ENCODE results near the gene ANKRD28. TPM values are rescaled to one million over a fixed set of nuclear protein-coding genes. Genes with fewer than 3 reads are reported as not detected.

Gene ANKRD28
- total RNA-seq, 2 experiments from 2014 or later, result 52.9 to 59.9 TPM

GRCh38 chr3:15703346-15703745 lies 94.4 kb downstream of the ANKRD28 start:
- POLR2A ChIA-PET, result interaction anchor here (0.6 to 0.7 kb wide), 3 partner anchors 47 to 109 kb away, joined by 3 read pairs; no protein-coding TSS in a partner anchor

DNA sequence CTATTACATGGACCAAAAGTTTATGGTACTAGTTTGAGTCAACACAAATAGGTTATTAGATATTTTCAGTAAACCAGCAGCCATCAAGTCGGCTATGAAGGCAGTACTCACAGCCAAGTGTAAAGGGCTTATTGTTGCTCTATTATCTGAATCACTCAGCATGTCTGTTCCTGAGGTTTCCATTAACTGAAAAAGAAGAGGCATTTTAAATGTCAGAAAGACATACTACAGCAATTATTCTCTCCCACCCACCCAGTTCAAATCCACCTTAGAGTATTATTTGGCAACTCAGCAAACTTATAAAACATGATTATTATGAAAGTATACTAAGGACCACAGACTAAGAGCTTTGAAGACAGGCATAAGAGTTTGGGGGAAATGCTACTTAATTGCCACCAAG lies 103.2 kb downstream of the ANKRD28 start:
- TF ChIP-seq EZH2phosphoT487 (IDR thresholded peaks at IDR 0.05; ENCODE audit: borderline replicate concordance, low read depth, low read length), result no peak
- TF ChIP-seq, protein P1, sequence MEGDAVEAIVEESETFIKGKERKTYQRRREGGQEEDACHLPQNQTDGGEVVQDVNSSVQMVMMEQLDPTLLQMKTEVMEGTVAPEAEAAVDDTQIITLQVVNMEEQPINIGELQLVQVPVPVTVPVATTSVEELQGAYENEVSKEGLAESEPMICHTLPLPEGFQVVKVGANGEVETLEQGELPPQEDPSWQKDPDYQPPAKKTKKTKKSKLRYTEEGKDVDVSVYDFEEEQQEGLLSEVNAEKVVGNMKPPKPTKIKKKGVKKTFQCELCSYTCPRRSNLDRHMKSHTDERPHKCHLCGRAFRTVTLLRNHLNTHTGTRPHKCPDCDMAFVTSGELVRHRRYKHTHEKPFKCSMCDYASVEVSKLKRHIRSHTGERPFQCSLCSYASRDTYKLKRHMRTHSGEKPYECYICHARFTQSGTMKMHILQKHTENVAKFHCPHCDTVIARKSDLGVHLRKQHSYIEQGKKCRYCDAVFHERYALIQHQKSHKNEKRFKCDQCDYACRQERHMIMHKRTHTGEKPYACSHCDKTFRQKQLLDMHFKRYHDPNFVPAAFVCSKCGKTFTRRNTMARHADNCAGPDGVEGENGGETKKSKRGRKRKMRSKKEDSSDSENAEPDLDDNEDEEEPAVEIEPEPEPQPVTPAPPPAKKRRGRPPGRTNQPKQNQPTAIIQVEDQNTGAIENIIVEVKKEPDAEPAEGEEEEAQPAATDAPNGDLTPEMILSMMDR (conservative IDR thresholded peaks at IDR 0.05; ENCODE audit: low read length), result no peak
- Histone ChIP-seq H3K4me1 (ENCODE audit: insufficient read depth, low read length, poor library complexity, severe bottlenecking) (no peaks in the 10 kb centered on the region), H3K27ac (ENCODE audit: low read depth, low read length, poor library complexity, severe bottlenecking) (no peak overlapping the region), H2AFZ (ENCODE audit: low read length) (no peak overlapping the region), H3K4me2 (ENCODE audit: low read length) (no peak overlapping the region), H3K9me3 (ENCODE audit: low read length) (no peaks in the 10 kb centered on the region), H3K9me2 (ENCODE audit: insufficient read depth, low read length) (no peaks in the 10 kb centered on the region), H3K79me2 (ENCODE audit: insufficient read depth, low read depth, low read length) (no peaks in the 10 kb centered on the region), H4K20me1 (ENCODE audit: insufficient read depth, low read length) (no peaks in the 10 kb centered on the region), H3K36me3 (ENCODE audit: insufficient read depth, low read length) (peaks cover 49% of the 10 kb centered on the region), H3K4me3 (ENCODE audit: low read depth, low read length, poor library complexity, severe bottlenecking) (no peak overlapping the region)
- no TSS peak for BruUV-seq (replicated peaks)
- CTCF ChIA-PET (ENCODE audit: unreplicated experiment), result no interaction called here
- no peak for DNase-seq (ENCODE audit: low spot score)
- POLR2A ChIA-PET, result interaction anchor here (1.0 kb wide), 1 partner anchor 11 kb away, joined by 4 read pairs; no protein-coding TSS in a partner anchor
- intact Hi-C loops (cut with micrococcal nuclease; ENCODE audit: unreplicated experiment), result no loop called here

More at GRCh38 chr3:15703346-15703745, 94.4 kb downstream of the ANKRD28 start:
- Histone ChIP-seq H2AFZ (ENCODE audit: low read length) (no peak overlapping the region), H3K4me1 (ENCODE audit: insufficient read depth, low read length, poor library complexity, severe bottlenecking) (no peaks in the 10 kb centered on the region), H4K20me1 (ENCODE audit: insufficient read depth, low read length) (no peaks in the 10 kb centered on the region), H3K79me2 (ENCODE audit: insufficient read depth, low read depth, low read length) (no peaks in the 10 kb centered on the region), H3K4me2 (ENCODE audit: low read length) (no peak overlapping the region), H3K9me3 (ENCODE audit: low read length) (no peaks in the 10 kb centered on the region), H3K27ac (ENCODE audit: low read depth, low read length, poor library complexity, severe bottlenecking) (no peak overlapping the region), H3K4me3 (ENCODE audit: low read depth, low read length, poor library complexity, severe bottlenecking) (no peak overlapping the region), H3K9me2 (ENCODE audit: insufficient read depth, low read length) (no peaks in the 10 kb centered on the region), H3K36me3 (ENCODE audit: insufficient read depth, low read length) (peaks cover 27% of the 10 kb centered on the region)
- intact Hi-C loops (cut with micrococcal nuclease; ENCODE audit: unreplicated experiment), result no loop called here
- CTCF ChIA-PET (ENCODE audit: unreplicated experiment), result no interaction called here
- DNase-seq (ENCODE audit: low spot score), result no peak
- no TSS peak for BruUV-seq (replicated peaks)
- TF ChIP-seq EZH2phosphoT487 (IDR thresholded peaks at IDR 0.05; ENCODE audit: borderline replicate concordance, low read depth, low read length), result no peak
- TF ChIP-seq, protein P1 (conservative IDR thresholded peaks at IDR 0.05; ENCODE audit: low read length), result no peak

GRCh38 chr3:15693355-15693754 lies 104.4 kb downstream of the ANKRD28 start:
- no TSS peak for BruUV-seq (replicated peaks)
- CTCF ChIA-PET (ENCODE audit: unreplicated experiment), result no interaction called here
- intact Hi-C loops (cut with micrococcal nuclease; ENCODE audit: unreplicated experiment), result no loop called here

More at GRCh38 chr3:15693355-15693754, 104.4 kb downstream of the ANKRD28 start:
- no peaks in the 10 kb centered on the region for H3K9me3 ChIP-seq (ENCODE audit: low read length)
- POLR2A ChIA-PET, result interaction anchor here (1.0 kb wide), 1 partner anchor 1239 kb away, joined by 3 read pairs; no protein-coding TSS in a partner anchor
- no peaks in the 10 kb centered on the region for H3K79me2 ChIP-seq (ENCODE audit: insufficient read depth, low read depth, low read length)
- no peaks in the 10 kb centered on the region for H4K20me1 ChIP-seq (ENCODE audit: insufficient read depth, low read length)
- no peak for DNase-seq (ENCODE audit: low spot score)
- H3K27ac ChIP-seq (ENCODE audit: low read depth, low read length, poor library complexity, severe bottlenecking), result no peak overlapping the region
- H3K4me2 ChIP-seq (ENCODE audit: low read length), result no peak overlapping the region
- H2AFZ ChIP-seq (ENCODE audit: low read length), result no peak overlapping the region
- no peaks in the 10 kb centered on the region for H3K9me2 ChIP-seq (ENCODE audit: insufficient read depth, low read length)
- H3K4me1 ChIP-seq (ENCODE audit: insufficient read depth, low read length, poor library complexity, severe bottlenecking), result no peaks in the 10 kb centered on the region
- TF ChIP-seq, protein P1 (conservative IDR thresholded peaks at IDR 0.05; ENCODE audit: low read length), result no peak
- no peak for TF ChIP-seq EZH2phosphoT487 (IDR thresholded peaks at IDR 0.05; ENCODE audit: borderline replicate concordance, low read depth, low read length)
- peaks cover 62% of the 10 kb centered on the region for H3K36me3 ChIP-seq (ENCODE audit: insufficient read depth, low read length)
- H3K4me3 ChIP-seq (ENCODE audit: low read depth, low read length, poor library complexity, severe bottlenecking), result no peak overlapping the region
